ENCODE data around the gene GPR78. TPM values are rescaled to one million over a fixed set of nuclear protein-coding genes. Genes with fewer than 3 reads are reported as not detected.

The GPR78 gene
- total RNA-seq, 1 donor from 2014 or later = 3.2 TPM

- DNase-seq (ENCODE audit: low spot score in 2 of 2, unreplicated experiment in 2 of 2) = no peak
- no peak overlapping the region for H3K27ac Mint-ChIP-seq
- no peaks in the 10 kb centered on the region for H3K27me3 Mint-ChIP-seq (ENCODE audit: low read depth)
- no peak for TF ChIP-seq CTCF (IDR thresholded peaks at IDR 0.05; ENCODE audit: unreplicated experiment)
- no peak overlapping the region for H3K4me3 Mint-ChIP-seq
- no peaks in the 10 kb centered on the region for H3K9me3 Mint-ChIP-seq
- H3K4me1 Mint-ChIP-seq = peaks cover under 1% of the 10 kb centered on the region
- H3K36me3 Mint-ChIP-seq = no peaks in the 10 kb centered on the region
Observed at GRCh38 chr4:8600686-8601085, 20.5 kb downstream of the GPR78 start.

- no peaks in the 10 kb centered on the region for H3K36me3 Mint-ChIP-seq
- H3K27me3 Mint-ChIP-seq (ENCODE audit: low read depth) = no peaks in the 10 kb centered on the region
- H3K9me3 Mint-ChIP-seq = no peaks in the 10 kb centered on the region
- no peak for DNase-seq (ENCODE audit: low spot score in 2 of 2, unreplicated experiment in 2 of 2)
- no peak overlapping the region for H3K4me3 Mint-ChIP-seq
- H3K4me1 Mint-ChIP-seq = no peaks in the 10 kb centered on the region
- H3K27ac Mint-ChIP-seq = no peak overlapping the region
- no peak for TF ChIP-seq CTCF (IDR thresholded peaks at IDR 0.05; ENCODE audit: unreplicated experiment)
Observed at GRCh38 chr4:8601086-8601485, 20.9 kb downstream of the GPR78 start.

GRCh38 chr4:8601556-8601955, 21.4 kb downstream of the GPR78 start:
- H3K4me3 Mint-ChIP-seq = no peak overlapping the region

GRCh38 chr4:8602686-8603430, 22.7 kb downstream of the GPR78 start:
- no peaks in the 10 kb centered on the region for H3K36me3 Mint-ChIP-seq
- no peaks in the 10 kb centered on the region for H3K27me3 Mint-ChIP-seq (ENCODE audit: low read depth)
- DNase-seq (ENCODE audit: low spot score in 2 of 2, unreplicated experiment in 2 of 2) = no peak
- TF ChIP-seq CTCF (IDR thresholded peaks at IDR 0.05; ENCODE audit: unreplicated experiment) = no peak
- H3K27ac Mint-ChIP-seq = no peak overlapping the region
- H3K4me3 Mint-ChIP-seq = no peak overlapping the region
- H3K4me1 Mint-ChIP-seq = no peaks in the 10 kb centered on the region
- no peaks in the 10 kb centered on the region for H3K9me3 Mint-ChIP-seq

More at GRCh38 chr4:8601556-8601955, 21.4 kb downstream of the GPR78 start:
- H3K27ac Mint-ChIP-seq = no peak overlapping the region
- H3K36me3 Mint-ChIP-seq = no peaks in the 10 kb centered on the region
- H3K4me1 Mint-ChIP-seq = no peaks in the 10 kb centered on the region
- H3K27me3 Mint-ChIP-seq (ENCODE audit: low read depth) = no peaks in the 10 kb centered on the region
- TF ChIP-seq CTCF (IDR thresholded peaks at IDR 0.05; ENCODE audit: unreplicated experiment) = no peak
- no peak for DNase-seq (ENCODE audit: low spot score in 2 of 2, unreplicated experiment in 2 of 2)
- H3K9me3 Mint-ChIP-seq = no peaks in the 10 kb centered on the region

- no peak for DNase-seq (ENCODE audit: low spot score in 2 of 2, unreplicated experiment in 2 of 2)
- no peaks in the 10 kb centered on the region for H3K4me1 Mint-ChIP-seq
- no peak overlapping the region for H3K4me3 Mint-ChIP-seq
- TF ChIP-seq CTCF (IDR thresholded peaks at IDR 0.05; ENCODE audit: unreplicated experiment) = no peak
- H3K36me3 Mint-ChIP-seq = no peaks in the 10 kb centered on the region
- no peaks in the 10 kb centered on the region for H3K27me3 Mint-ChIP-seq (ENCODE audit: low read depth)
- H3K9me3 Mint-ChIP-seq = no peaks in the 10 kb centered on the region
- H3K27ac Mint-ChIP-seq = no peak overlapping the region
Observed at GRCh38 chr4:8603931-8604330, 23.7 kb downstream of the GPR78 start.
